Neuron (in vitro differentiated cells): ENCODE data around the gene PSMD1.
"Not testable (repeated sequence)": the region's sequence is repeated elsewhere in the genome, so short reads cannot be mapped to it uniquely, and the experiment has no call there.

Experiments
- H2AFZ ChIP-seq: one replicate; pipeline ENCODE4 v1.6.1; 2013; ENCODE audit warnings: low read depth, mild to moderate bottlenecking, inconsistent platforms, low read length, moderate library complexity
- H3K27me3 ChIP-seq: one replicate; pipeline ENCODE4 v1.6.1; 2013; ENCODE audit warnings: low read length; ENCODE audit not compliant: insufficient read depth
- H3K36me3 ChIP-seq: one replicate; pipeline ENCODE4 v1.6.1; 2013; ENCODE audit warnings: low read length; ENCODE audit not compliant: insufficient read depth
- H3K4me1 ChIP-seq: one replicate; pipeline ENCODE4 v1.6.1; 2013; ENCODE audit warnings: low read length; ENCODE audit not compliant: insufficient read depth
- H3K4me3 ChIP-seq: 2 replicates; pipeline ENCODE4 v1.5.1; 2013; ENCODE audit warnings: mild to moderate bottlenecking, low read length, moderate library complexity
- H3K9me3 ChIP-seq: one replicate; pipeline ENCODE4 v1.6.1; 2013; ENCODE audit warnings: low read length

PSMD1 gene

GRCh38 chr2:231167745-231168459 lies 111.2 kb downstream of the PSMD1 start:
- H3K27me3 ChIP-seq, result no peaks in the 10 kb centered on the region
- peaks cover 62% of the 10 kb centered on the region for H3K36me3 ChIP-seq
- no peak overlapping the region for H3K4me3 ChIP-seq
- no peaks in the 10 kb centered on the region for H3K9me3 ChIP-seq
- no peaks in the 10 kb centered on the region for H3K4me1 ChIP-seq
- H2AFZ ChIP-seq, result no peak overlapping the region

- Histone ChIP-seq H2AFZ (no peak overlapping the region), H3K9me3 (no peaks in the 10 kb centered on the region), H3K4me1 (no peaks in the 10 kb centered on the region), H3K4me3 (no peak overlapping the region), H3K36me3 (peaks cover 69% of the 10 kb centered on the region), H3K27me3 (no peaks in the 10 kb centered on the region)
Observed at GRCh38 chr2:231168460-231169139, 111.9 kb downstream of the PSMD1 start.

- no peaks in the 10 kb centered on the region for H3K27me3 ChIP-seq
- no peak overlapping the region for H2AFZ ChIP-seq
- no peaks in the 10 kb centered on the region for H3K4me1 ChIP-seq
- no peaks in the 10 kb centered on the region for H3K9me3 ChIP-seq
- peaks cover 69% of the 10 kb centered on the region for H3K36me3 ChIP-seq
- no peak overlapping the region for H3K4me3 ChIP-seq
Observed at GRCh38 chr2:231169488-231169887, 112.8 kb downstream of the PSMD1 start.

GRCh38 chr2:231170055-231170454 lies 113.4 kb downstream of the PSMD1 start:
- H3K4me1 ChIP-seq, result no peaks in the 10 kb centered on the region
- no peak overlapping the region for H3K4me3 ChIP-seq
- H3K27me3 ChIP-seq, result no peaks in the 10 kb centered on the region
- H3K9me3 ChIP-seq, result no peaks in the 10 kb centered on the region
- H2AFZ ChIP-seq, result no peak overlapping the region
- peaks cover 70% of the 10 kb centered on the region for H3K36me3 ChIP-seq

- H3K9me3 ChIP-seq, result no peaks in the 10 kb centered on the region
- no peak overlapping the region for H2AFZ ChIP-seq
- H3K4me3 ChIP-seq, result no peak overlapping the region
- peaks cover 52% of the 10 kb centered on the region for H3K36me3 ChIP-seq
- H3K27me3 ChIP-seq, result no peaks in the 10 kb centered on the region
- H3K4me1 ChIP-seq, result no peaks in the 10 kb centered on the region
Observed at GRCh38 chr2:231172025-231172424, 115.4 kb downstream of the PSMD1 start.

- no peaks in the 10 kb centered on the region for H3K27me3 ChIP-seq
- no peaks in the 10 kb centered on the region for H3K9me3 ChIP-seq
- H3K4me1 ChIP-seq, result no peaks in the 10 kb centered on the region
- H3K4me3 ChIP-seq, result no peak overlapping the region
- peaks cover 42% of the 10 kb centered on the region for H3K36me3 ChIP-seq
- H2AFZ ChIP-seq, result no peak overlapping the region
Observed at GRCh38 chr2:231174211-231174651, 117.6 kb downstream of the PSMD1 start.

- H3K36me3 ChIP-seq, result peaks cover 31% of the 10 kb centered on the region
- H3K4me1 ChIP-seq, result peaks cover 7% of the 10 kb centered on the region
- H3K9me3 ChIP-seq, result no peaks in the 10 kb centered on the region
- no peak overlapping the region for H3K4me3 ChIP-seq
- no peak overlapping the region for H2AFZ ChIP-seq
- no peaks in the 10 kb centered on the region for H3K27me3 ChIP-seq
Observed at GRCh38 chr2:231176066-231176465, 119.4 kb downstream of the PSMD1 start.

- Histone ChIP-seq H3K4me3 (no peak overlapping the region), H2AFZ (no peak overlapping the region), H3K36me3 (peaks cover 23% of the 10 kb centered on the region), H3K9me3 (no peaks in the 10 kb centered on the region), H3K4me1 (peaks cover 7% of the 10 kb centered on the region), H3K27me3 (no peaks in the 10 kb centered on the region)
Observed at GRCh38 chr2:231177156-231178025, 120.7 kb downstream of the PSMD1 start.

GRCh38 chr2:231178805-231179204 lies 122.1 kb downstream of the PSMD1 start:
- H3K4me1 ChIP-seq, H3K27me3 ChIP-seq, H3K9me3 ChIP-seq, H2AFZ ChIP-seq, H3K4me3 ChIP-seq: not testable (repeated sequence)
- peaks cover 12% of the 10 kb centered on the region for H3K36me3 ChIP-seq

GRCh38 chr2:231181860-231182512 lies 125.3 kb downstream of the PSMD1 start:
- Histone ChIP-seq H3K9me3 (no peaks in the 10 kb centered on the region), H2AFZ (no peak overlapping the region), H3K36me3 (no peaks in the 10 kb centered on the region), H3K4me3 (no peak overlapping the region), H3K4me1 (peaks cover 7% of the 10 kb centered on the region), H3K27me3 (no peaks in the 10 kb centered on the region)

- no peaks in the 10 kb centered on the region for H3K27me3 ChIP-seq
- H3K4me1 ChIP-seq, result peaks cover 7% of the 10 kb centered on the region
- H3K4me3 ChIP-seq, result no peak overlapping the region
- no peaks in the 10 kb centered on the region for H3K36me3 ChIP-seq
- H2AFZ ChIP-seq, result no peak overlapping the region
- no peaks in the 10 kb centered on the region for H3K9me3 ChIP-seq
Observed at GRCh38 chr2:231182513-231182899, 125.8 kb downstream of the PSMD1 start.

- Histone ChIP-seq H3K9me3 (no peaks in the 10 kb centered on the region), H3K4me1 (peaks cover 7% of the 10 kb centered on the region), H3K27me3 (no peaks in the 10 kb centered on the region), H3K36me3 (no peaks in the 10 kb centered on the region), H2AFZ (no peak overlapping the region), H3K4me3 (no peak overlapping the region)
Observed at GRCh38 chr2:231183851-231184250, 127.2 kb downstream of the PSMD1 start.

- Histone ChIP-seq H3K9me3 (no peaks in the 10 kb centered on the region), H3K27me3 (no peaks in the 10 kb centered on the region), H3K4me3 (no peak overlapping the region), H3K4me1 (peaks cover 7% of the 10 kb centered on the region), H2AFZ (no peak overlapping the region), H3K36me3 (no peaks in the 10 kb centered on the region)
Observed at GRCh38 chr2:231184319-231184718, 127.7 kb downstream of the PSMD1 start.
